ENCODE data around the gene CD79B. TPM values are rescaled to one million over a fixed set of nuclear protein-coding genes. Genes with fewer than 3 reads are reported as not detected.

CD79B gene
- total and polyA plus RNA-seq, 2 of the 8 experiments (the other 6 are each of a cell fraction or from before 2014, with no cell fraction given): 1.5 to 3.9 TPM

DNA sequence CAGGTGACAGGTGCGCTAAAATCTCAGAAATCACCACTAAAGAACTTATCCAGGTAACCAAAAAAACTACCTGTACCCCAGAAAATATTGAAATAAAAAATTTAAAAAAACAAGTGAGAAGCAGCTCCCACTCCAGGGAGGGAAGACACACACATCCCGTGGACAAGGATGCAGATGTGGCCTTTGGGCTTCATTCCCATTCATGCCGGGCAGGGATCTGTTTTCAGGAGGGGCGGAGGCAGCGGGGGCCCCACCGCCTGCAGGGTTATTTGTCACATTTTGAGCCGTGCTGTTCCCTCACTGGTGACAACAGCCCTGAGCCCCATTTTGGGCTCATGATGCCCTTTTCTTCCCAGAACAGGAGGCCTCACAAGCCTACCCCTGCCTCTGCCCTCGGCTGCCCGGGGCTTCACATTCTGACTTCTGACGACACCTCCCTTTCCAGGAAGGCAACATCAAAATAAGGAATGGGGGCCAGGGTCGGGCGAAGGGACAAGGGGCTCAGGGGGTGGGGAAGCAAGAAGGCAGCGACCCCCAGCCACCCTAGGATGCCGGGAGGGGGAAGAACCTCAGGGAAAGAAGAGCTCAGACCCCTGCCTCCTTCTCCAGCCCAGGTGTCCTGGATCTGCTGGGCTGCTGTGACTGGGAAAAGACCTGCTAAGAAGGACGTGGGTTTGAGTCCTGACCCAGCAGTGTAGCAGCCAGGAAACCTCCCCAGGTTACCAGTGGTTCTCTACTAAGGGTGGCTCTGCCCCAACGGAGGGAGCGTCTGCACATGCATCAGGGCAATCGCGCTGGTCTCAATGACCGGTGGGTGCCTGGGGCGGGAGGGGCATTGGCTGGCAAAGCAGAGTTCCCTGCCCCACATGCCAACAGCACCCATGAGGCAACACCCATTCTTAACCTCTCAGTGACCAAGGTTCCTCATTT is 2.3 kb upstream of the CD79B start:
- no peaks in the 10 kb centered on the region for H3K27me3 ChIP-seq (replicated peaks in 1 of 4; ENCODE audit: control insufficient read depth in 3 of 4, extremely low read depth in 1 of 4, insufficient read depth in 3 of 4, low read length in 3 of 4)
- peak overlapping the region; percentile 44 for H4K91ac ChIP-seq (replicated peaks; ENCODE audit: insufficient read length, low read length)
- FAIRE-seq (no peak), DNase-seq (ENCODE audit: low read depth in 1 of 2, low spot score in 2 of 2) (no peak)
- no peaks in the 10 kb centered on the region for H3K23me2 ChIP-seq (ENCODE audit: low read depth, low read length)
- no peak overlapping the region for H3K9ac ChIP-seq (replicated peaks in 1 of 4; ENCODE audit: extremely low read depth in 1 of 4, low read depth in 3 of 4, low read length in 3 of 4)
- no peaks in the 10 kb centered on the region for H3K9me3 ChIP-seq (ENCODE audit: insufficient read depth in 2 of 2, low read depth in 1 of 2, low read length in 1 of 2)
- no peak overlapping the region for H2AFZ ChIP-seq (ENCODE audit: low read length)
- no peak overlapping the region for H2BK20ac ChIP-seq (ENCODE audit: low read length)
- no peak overlapping the region for H2BK120ac ChIP-seq (replicated peaks; ENCODE audit: low read depth, low read length)
- H3K56ac ChIP-seq (replicated peaks; ENCODE audit: insufficient read length, low read depth, low read length): no peak overlapping the region
- no peak overlapping the region for H3K4me3 ChIP-seq (ENCODE audit: extremely low read depth in 1 of 4, insufficient read depth in 2 of 4, low read depth in 3 of 4, low read length in 4 of 4)
- POLR2A ChIA-PET (ENCODE audit: partially characterized antibody): interaction anchor here (1.0 to 1.1 kb wide), 3 partner anchors 12 to 71 kb away, joined by 3 to 5 read pairs (median 3); partner anchors contain the start of gene GH1
- no peak overlapping the region for H3K18ac ChIP-seq (ENCODE audit: extremely low read depth, low read length)
- H2AK5ac ChIP-seq (ENCODE audit: low read depth, low read length): 0 out of 2 replicates have a peak overlapping the region, but pooled peaks have one; percentile 24
- H3K23ac ChIP-seq (ENCODE audit: insufficient read length): no peak overlapping the region
- H3K14ac ChIP-seq (ENCODE audit: insufficient read length): no peak overlapping the region
- H3K4me1 ChIP-seq (replicated peaks in 1 of 4; ENCODE audit: control insufficient read depth in 3 of 4, insufficient read depth in 4 of 4, low read length in 3 of 4): peaks cover 0 to 18% (median 12%) of the 10 kb centered on the region in 4 experiments; a peak in 6 of 7 replicates
- no peaks in the 10 kb centered on the region for H3K79me1 ChIP-seq (ENCODE audit: low read depth, low read length)
- no peak overlapping the region for H3K4me2 ChIP-seq (ENCODE audit: insufficient read depth in 1 of 2, low read depth in 2 of 2, low read length in 2 of 2)
- no peak overlapping the region for H3K27ac ChIP-seq (ENCODE audit: low read depth, low read length)
- H3K4ac ChIP-seq (replicated peaks; ENCODE audit: insufficient read length, low read depth, low read length): no peak overlapping the region
- CTCF ChIA-PET (ENCODE audit: partially characterized antibody): interaction anchor here (0.6 to 11.4 kb wide), 9 partner anchors 9 to 95 kb away, joined by 3 to 164 read pairs (median 4); partner anchors contain the start of genes CSHL1 and GH1
- H2BK5ac ChIP-seq (ENCODE audit: low read depth, low read length): no peak overlapping the region
- peaks cover 0 to 3% of the 10 kb centered on the region in 2 experiments for H4K20me1 ChIP-seq (replicated peaks in 1 of 2; ENCODE audit: control insufficient read depth in 1 of 2, insufficient read depth in 2 of 2, low read length in 2 of 2)
- no peak overlapping the region for H4K5ac ChIP-seq (ENCODE audit: insufficient read length, low read depth, low read length)
- H3K79me2 ChIP-seq (ENCODE audit: control insufficient read depth in 1 of 2, insufficient read depth in 2 of 2, low read length in 2 of 2): no peaks in the 10 kb centered on the region
- H2BK15ac ChIP-seq (ENCODE audit: low read length): no peak overlapping the region
- H2BK12ac ChIP-seq (ENCODE audit: low read depth, low read length): 0 out of 2 replicates have a peak overlapping the region, but pooled peaks have one; percentile 27
- no peaks in the 10 kb centered on the region for H3K36me3 ChIP-seq (ENCODE audit: control insufficient read depth in 2 of 4, insufficient read depth in 4 of 4, low read length in 3 of 4)
- 89% methylated on average over 19 of the region's 21 CpGs; no CpG with 5 or more reads in 1 of the 2 experiments for WGBS, 2 experiments (ENCODE audit: extremely low coverage in 1 of 2, insufficient coverage in 1 of 2, insufficient read length in 1 of 2, insufficient replicate concordance in 2 of 2, low coverage in 1 of 2, low lambda C conversion rate in 2 of 2, missing lambda C conversion rate in 1 of 2)
- no peak overlapping the region for H4K8ac ChIP-seq (ENCODE audit: extremely low read depth, insufficient read depth, low read length)
- TF ChIP-seq, protein P1, sequence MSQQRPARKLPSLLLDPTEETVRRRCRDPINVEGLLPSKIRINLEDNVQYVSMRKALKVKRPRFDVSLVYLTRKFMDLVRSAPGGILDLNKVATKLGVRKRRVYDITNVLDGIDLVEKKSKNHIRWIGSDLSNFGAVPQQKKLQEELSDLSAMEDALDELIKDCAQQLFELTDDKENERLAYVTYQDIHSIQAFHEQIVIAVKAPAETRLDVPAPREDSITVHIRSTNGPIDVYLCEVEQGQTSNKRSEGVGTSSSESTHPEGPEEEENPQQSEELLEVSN (IDR thresholded peaks at IDR 0.05): no peak
- TF ChIP-seq KDM1A (IDR thresholded peaks at IDR 0.05; ENCODE audit: borderline replicate concordance, low read length) (no peak), TBP (IDR thresholded peaks at IDR 0.05; ENCODE audit: low read depth, low read length) (no peak), JUN (IDR thresholded peaks at IDR 0.05; ENCODE audit: low read depth, low read length) (no peak), POLR2AphosphoS5 (IDR thresholded peaks at IDR 0.05; ENCODE audit: low read depth, low read length) (no peak), RAD21 (IDR thresholded peaks at IDR 0.05 in 1 of 2, conservative IDR thresholded peaks at IDR 0.05 in 1 of 2; ENCODE audit: low read depth in 2 of 2, low read length in 2 of 2) (no peak), SAP30 (IDR thresholded peaks at IDR 0.05; ENCODE audit: insufficient read depth, insufficient replicate concordance, low read length) (no peak), PHF8 (conservative IDR thresholded peaks at IDR 0.05; ENCODE audit: low read depth, low read length) (no peak)
- TF ChIP-seq, protein P2, sequence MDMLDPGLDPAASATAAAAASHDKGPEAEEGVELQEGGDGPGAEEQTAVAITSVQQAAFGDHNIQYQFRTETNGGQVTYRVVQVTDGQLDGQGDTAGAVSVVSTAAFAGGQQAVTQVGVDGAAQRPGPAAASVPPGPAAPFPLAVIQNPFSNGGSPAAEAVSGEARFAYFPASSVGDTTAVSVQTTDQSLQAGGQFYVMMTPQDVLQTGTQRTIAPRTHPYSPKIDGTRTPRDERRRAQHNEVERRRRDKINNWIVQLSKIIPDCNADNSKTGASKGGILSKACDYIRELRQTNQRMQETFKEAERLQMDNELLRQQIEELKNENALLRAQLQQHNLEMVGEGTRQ (IDR thresholded peaks at IDR 0.05; ENCODE audit: low read length): no peak
